ENCODE data around the gene NUMBL. TPM values are rescaled to one million over a fixed set of nuclear protein-coding genes. Genes with fewer than 3 reads are reported as not detected.

NUMBL gene
- total and polyA plus RNA-seq, 2 of the 13 experiments (the other 11 are each of a cell fraction or from before 2014, with no cell fraction given) = 0.49 to 2.3 TPM

DNA sequence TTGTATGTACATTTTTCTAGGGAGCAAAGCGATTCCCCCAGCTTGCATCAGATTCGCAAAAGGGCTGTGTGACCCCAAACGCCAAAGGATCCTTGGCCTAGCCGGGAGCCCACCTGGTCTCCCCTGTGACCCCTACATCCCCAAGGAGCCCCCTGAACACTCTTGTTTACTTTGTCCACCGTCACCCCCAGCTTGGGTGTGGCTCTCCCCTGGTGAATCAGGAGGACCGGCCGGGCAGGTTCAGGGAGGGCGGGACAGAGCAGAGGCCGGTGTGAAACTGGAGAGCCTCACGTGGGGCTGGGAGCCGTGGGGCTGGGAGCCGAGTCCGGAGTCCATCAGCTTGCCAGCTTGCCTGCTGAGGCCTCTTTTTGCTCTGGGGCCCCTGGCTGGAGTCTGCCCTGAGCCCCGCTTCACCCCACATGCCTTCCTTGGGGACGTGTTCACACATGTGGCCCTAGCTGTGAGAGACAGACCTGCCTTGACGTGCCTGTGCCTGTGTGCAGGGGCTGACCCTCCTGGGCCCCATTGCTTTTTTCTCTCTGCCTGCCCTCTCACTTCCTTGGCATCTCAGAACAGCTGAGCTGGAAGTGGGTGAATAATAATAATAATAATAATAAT is 28.4 kb upstream of the NUMBL start (continued):
- TF ChIP-seq TEF (CRISPR knock-in tag; IDR thresholded peaks at IDR 0.05) (no peak), CCDC6 (CRISPR knock-in tag; IDR thresholded peaks at IDR 0.05) (no peak), HOXA5 (CRISPR knock-in tag; IDR thresholded peaks at IDR 0.05) (no peak), ZNF446 (CRISPR knock-in tag; IDR thresholded peaks at IDR 0.05) (no peak), MXI1 (IDR thresholded peaks at IDR 0.05; ENCODE audit: borderline replicate concordance, low read depth, low read length) (peak; percentile 85; the same call in 1 of the 3 replicates), ZNF781 (CRISPR knock-in tag; IDR thresholded peaks at IDR 0.05; ENCODE audit: borderline replicate concordance, not compliant biosample characterization) (no peak), ZC3H13 (CRISPR knock-in tag; IDR thresholded peaks at IDR 0.05) (peak; percentile 96), PLRG1 (conservative IDR thresholded peaks at IDR 0.05) (no peak), ZNF816 (CRISPR knock-in tag; IDR thresholded peaks at IDR 0.05; ENCODE audit: borderline replicate concordance) (no peak), SNAPC2 (CRISPR knock-in tag; IDR thresholded peaks at IDR 0.05) (no peak), ZNF850 (CRISPR knock-in tag; conservative IDR thresholded peaks at IDR 0.05) (no peak), ZNF678 (CRISPR knock-in tag; IDR thresholded peaks at IDR 0.05) (no peak), POLR2AphosphoS5 (IDR thresholded peaks at IDR 0.05; ENCODE audit: low read depth, low read length) (no peak), SRY (CRISPR knock-in tag; IDR thresholded peaks at IDR 0.05) (peak; percentile 76; the same call in 1 of the 2 replicates), ZNF777 (CRISPR knock-in tag; IDR thresholded peaks at IDR 0.05) (peak; percentile 59), GLMP (CRISPR knock-in tag; IDR thresholded peaks at IDR 0.05; ENCODE audit: borderline replicate concordance) (no peak), ONECUT2 (CRISPR knock-in tag; IDR thresholded peaks at IDR 0.05) (no peak), RBM39 (IDR thresholded peaks at IDR 0.05; ENCODE audit: low read depth, low read length, poor library complexity, severe bottlenecking) (peak; percentile 42), KLF9 (CRISPR knock-in tag; IDR thresholded peaks at IDR 0.05; ENCODE audit: low read depth) (no peak), ZSCAN9 (CRISPR knock-in tag; IDR thresholded peaks at IDR 0.05; ENCODE audit: borderline replicate concordance) (no peak), ZSCAN21 (CRISPR knock-in tag; IDR thresholded peaks at IDR 0.05; ENCODE audit: borderline replicate concordance) (no peak), KMT2B (CRISPR knock-in tag; IDR thresholded peaks at IDR 0.05) (0 out of 2 replicates have a peak, but pooled peaks have one; percentile 23)
- TF ChIP-seq, protein P1, sequence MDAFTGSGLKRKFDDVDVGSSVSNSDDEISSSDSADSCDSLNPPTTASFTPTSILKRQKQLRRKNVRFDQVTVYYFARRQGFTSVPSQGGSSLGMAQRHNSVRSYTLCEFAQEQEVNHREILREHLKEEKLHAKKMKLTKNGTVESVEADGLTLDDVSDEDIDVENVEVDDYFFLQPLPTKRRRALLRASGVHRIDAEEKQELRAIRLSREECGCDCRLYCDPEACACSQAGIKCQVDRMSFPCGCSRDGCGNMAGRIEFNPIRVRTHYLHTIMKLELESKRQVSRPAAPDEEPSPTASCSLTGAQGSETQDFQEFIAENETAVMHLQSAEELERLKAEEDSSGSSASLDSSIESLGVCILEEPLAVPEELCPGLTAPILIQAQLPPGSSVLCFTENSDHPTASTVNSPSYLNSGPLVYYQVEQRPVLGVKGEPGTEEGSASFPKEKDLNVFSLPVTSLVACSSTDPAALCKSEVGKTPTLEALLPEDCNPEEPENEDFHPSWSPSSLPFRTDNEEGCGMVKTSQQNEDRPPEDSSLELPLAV (CRISPR knock-in tag; conservative IDR thresholded peaks at IDR 0.05; ENCODE audit: low read depth) = no peak
- TF ChIP-seq, protein P2, sequence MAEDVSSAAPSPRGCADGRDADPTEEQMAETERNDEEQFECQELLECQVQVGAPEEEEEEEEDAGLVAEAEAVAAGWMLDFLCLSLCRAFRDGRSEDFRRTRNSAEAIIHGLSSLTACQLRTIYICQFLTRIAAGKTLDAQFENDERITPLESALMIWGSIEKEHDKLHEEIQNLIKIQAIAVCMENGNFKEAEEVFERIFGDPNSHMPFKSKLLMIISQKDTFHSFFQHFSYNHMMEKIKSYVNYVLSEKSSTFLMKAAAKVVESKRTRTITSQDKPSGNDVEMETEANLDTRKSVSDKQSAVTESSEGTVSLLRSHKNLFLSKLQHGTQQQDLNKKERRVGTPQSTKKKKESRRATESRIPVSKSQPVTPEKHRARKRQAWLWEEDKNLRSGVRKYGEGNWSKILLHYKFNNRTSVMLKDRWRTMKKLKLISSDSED (CRISPR knock-in tag; IDR thresholded peaks at IDR 0.05) = no peak
- TF ChIP-seq, protein P3, sequence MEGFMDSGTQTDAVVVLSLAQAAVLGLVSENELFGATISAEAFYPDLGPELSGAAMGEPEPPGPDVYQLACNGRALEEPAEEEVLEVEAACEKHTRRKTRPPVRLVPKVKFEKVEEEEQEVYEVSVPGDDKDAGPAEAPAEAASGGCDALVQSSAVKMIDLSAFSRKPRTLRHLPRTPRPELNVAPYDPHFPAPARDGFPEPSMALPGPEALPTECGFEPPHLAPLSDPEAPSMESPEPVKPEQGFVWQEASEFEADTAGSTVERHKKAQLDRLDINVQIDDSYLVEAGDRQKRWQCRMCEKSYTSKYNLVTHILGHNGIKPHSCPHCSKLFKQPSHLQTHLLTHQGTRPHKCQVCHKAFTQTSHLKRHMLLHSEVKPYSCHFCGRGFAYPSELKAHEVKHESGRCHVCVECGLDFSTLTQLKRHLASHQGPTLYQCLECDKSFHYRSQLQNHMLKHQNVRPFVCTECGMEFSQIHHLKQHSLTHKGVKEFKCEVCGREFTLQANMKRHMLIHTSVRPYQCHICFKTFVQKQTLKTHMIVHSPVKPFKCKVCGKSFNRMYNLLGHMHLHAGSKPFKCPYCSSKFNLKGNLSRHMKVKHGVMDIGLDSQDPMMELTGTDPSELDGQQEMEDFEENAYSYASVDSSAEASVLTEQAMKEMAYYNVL (CRISPR knock-in tag; IDR thresholded peaks at IDR 0.05; ENCODE audit: borderline replicate concordance) = no peak; the same call in 1 of the 2 replicates

All from HepG2 (cell line).